HL-60 (cell line): Measurements from ENCODE around the gene NPC1.
A peak's percentile ranks its signal among the peaks of the same experiment; 100 is the strongest.

Experiments
- DNase-seq, 2 experiments: peaks; one replicate each; pipeline ENCODE4 v3.0.0-alpha.2; 2010 to 2020; ENCODE audit warnings: low read depth in 1 of 2, low spot score in 1 of 2
- H3K27ac ChIP-seq: fragments of 250-450 bp; sonication (Bioruptor Pico); replicated peaks from 2 replicates; pipeline ENCODE4 v1.5.1; 2020; ENCODE audit warnings: mild to moderate bottlenecking, moderate library complexity
- H3K27me3 ChIP-seq: fragments of 250-450 bp; sonication (Bioruptor Pico); 2 replicates; pipeline ENCODE4 v1.5.1; 2021; ENCODE audit warnings: mild to moderate bottlenecking, moderate library complexity; ENCODE audit not compliant: insufficient read depth, poor library complexity, severe bottlenecking
- H3K4me3 ChIP-seq: replicated peaks from 2 replicates; pipeline ENCODE4 v1.5.1; 2011; ENCODE audit warnings: mild to moderate bottlenecking, control low read depth, low read length; ENCODE audit not compliant: insufficient read depth
- GABPA ChIP-seq: IDR thresholded peaks from 2 replicates; pipeline ENCODE4 v1.6.1; 2012; ENCODE audit warnings: low read depth
- POLR2AphosphoS5 ChIP-seq: IDR thresholded peaks from 2 replicates; pipeline ENCODE4 v1.6.1; 2012; ENCODE audit warnings: low read depth
- SPI1 ChIP-seq: IDR thresholded peaks from 2 replicates; pipeline ENCODE4 v1.6.1; 2012; ENCODE audit warnings: low read depth, mild to moderate bottlenecking, borderline replicate concordance
- TF ChIP-seq, protein P1 (sequence below): IDR thresholded peaks from 2 replicates; pipeline ENCODE4 v1.6.1; 2012; ENCODE audit warnings: low read depth; ENCODE audit not compliant: insufficient replicate concordance
- TF ChIP-seq, protein P2 (sequence below): IDR thresholded peaks from one replicate; pipeline ENCODE4 v1.5.1; 2011; ENCODE audit warnings: low read length, control low read depth, inconsistent platforms; ENCODE audit not compliant: insufficient read depth

The NPC1 gene

DNA sequence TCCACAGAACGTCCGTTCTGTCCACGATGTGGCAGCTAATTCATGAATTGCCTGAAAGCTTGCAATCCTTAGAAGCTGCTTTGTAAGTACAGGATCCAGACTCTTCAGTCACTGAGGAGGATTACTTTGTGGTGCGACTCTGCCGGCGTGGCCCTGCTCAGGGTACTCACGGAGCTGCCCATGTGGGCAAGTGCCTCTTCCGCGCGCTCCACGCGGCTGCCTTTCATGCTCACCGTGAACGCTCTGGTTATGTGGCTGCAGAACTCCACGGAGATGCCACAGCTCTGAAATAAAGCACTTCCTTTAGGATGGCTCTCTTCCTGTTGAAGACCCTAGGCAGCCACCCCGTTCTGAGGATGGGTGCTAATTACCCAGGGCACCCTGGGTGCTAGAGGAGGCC is 52.0 kb downstream of the NPC1 start:
- Histone ChIP-seq H3K27me3 (no peaks in the 10 kb centered on the region), H3K27ac (no peak overlapping the region), H3K4me3 (no peak overlapping the region)
- TF ChIP-seq POLR2AphosphoS5 (no peak), GABPA (no peak), SPI1 (no peak)
- TF ChIP-seq, protein P1, sequence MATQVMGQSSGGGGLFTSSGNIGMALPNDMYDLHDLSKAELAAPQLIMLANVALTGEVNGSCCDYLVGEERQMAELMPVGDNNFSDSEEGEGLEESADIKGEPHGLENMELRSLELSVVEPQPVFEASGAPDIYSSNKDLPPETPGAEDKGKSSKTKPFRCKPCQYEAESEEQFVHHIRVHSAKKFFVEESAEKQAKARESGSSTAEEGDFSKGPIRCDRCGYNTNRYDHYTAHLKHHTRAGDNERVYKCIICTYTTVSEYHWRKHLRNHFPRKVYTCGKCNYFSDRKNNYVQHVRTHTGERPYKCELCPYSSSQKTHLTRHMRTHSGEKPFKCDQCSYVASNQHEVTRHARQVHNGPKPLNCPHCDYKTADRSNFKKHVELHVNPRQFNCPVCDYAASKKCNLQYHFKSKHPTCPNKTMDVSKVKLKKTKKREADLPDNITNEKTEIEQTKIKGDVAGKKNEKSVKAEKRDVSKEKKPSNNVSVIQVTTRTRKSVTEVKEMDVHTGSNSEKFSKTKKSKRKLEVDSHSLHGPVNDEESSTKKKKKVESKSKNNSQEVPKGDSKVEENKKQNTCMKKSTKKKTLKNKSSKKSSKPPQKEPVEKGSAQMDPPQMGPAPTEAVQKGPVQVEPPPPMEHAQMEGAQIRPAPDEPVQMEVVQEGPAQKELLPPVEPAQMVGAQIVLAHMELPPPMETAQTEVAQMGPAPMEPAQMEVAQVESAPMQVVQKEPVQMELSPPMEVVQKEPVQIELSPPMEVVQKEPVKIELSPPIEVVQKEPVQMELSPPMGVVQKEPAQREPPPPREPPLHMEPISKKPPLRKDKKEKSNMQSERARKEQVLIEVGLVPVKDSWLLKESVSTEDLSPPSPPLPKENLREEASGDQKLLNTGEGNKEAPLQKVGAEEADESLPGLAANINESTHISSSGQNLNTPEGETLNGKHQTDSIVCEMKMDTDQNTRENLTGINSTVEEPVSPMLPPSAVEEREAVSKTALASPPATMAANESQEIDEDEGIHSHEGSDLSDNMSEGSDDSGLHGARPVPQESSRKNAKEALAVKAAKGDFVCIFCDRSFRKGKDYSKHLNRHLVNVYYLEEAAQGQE: no peak
- TF ChIP-seq, protein P2, sequence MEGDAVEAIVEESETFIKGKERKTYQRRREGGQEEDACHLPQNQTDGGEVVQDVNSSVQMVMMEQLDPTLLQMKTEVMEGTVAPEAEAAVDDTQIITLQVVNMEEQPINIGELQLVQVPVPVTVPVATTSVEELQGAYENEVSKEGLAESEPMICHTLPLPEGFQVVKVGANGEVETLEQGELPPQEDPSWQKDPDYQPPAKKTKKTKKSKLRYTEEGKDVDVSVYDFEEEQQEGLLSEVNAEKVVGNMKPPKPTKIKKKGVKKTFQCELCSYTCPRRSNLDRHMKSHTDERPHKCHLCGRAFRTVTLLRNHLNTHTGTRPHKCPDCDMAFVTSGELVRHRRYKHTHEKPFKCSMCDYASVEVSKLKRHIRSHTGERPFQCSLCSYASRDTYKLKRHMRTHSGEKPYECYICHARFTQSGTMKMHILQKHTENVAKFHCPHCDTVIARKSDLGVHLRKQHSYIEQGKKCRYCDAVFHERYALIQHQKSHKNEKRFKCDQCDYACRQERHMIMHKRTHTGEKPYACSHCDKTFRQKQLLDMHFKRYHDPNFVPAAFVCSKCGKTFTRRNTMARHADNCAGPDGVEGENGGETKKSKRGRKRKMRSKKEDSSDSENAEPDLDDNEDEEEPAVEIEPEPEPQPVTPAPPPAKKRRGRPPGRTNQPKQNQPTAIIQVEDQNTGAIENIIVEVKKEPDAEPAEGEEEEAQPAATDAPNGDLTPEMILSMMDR: no peak
- no peak for DNase-seq

DNA sequence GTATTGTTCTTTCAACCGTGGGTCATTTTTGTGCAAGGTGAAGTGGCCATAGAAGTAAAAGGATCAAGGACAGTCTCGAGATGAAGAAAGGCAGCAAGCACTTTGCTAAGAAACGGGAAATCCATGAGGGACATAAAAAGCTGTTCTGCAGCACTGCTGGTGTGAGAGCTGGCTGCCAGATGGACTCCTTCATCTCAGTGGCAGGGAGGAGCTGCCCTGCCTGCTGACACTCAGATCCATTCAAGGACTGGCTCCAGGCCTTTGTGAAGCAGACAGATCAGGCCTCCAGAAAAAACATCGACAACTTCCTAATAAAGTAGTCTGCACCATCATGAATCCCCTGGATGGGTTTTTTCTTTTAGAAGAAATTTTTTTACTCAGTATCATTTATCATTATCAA is 53.5 kb downstream of the NPC1 start:
- TF ChIP-seq, protein P2: no peak
- TF ChIP-seq SPI1 (no peak), GABPA (no peak), POLR2AphosphoS5 (no peak)
- TF ChIP-seq, protein P1: no peak
- H3K27me3 ChIP-seq: no peaks in the 10 kb centered on the region
- H3K4me3 ChIP-seq: no peak overlapping the region
- H3K27ac ChIP-seq: no peak overlapping the region
- DNase-seq: no peak

DNA sequence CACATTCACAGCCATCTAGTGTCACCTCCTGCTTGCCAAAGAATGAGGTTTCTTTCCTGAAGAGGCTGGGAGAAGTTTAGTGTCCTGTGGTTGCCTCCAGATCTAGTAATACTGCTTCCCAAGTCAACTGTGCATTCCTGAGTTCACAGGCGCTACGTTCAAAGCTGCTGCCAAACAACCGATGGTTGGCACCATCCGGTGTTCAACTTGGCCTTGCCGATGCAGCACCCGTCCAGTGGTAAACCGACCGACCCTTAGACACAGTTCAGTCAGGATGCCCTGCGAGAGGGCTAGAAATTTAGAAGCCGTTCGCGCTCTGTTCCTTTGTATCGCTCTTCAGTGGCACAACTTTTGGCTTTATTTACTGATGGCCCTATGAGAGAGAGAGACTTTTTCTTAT is 54.4 kb downstream of the NPC1 start:
- no peak overlapping the region for H3K27ac ChIP-seq
- no peak for DNase-seq
- no peak overlapping the region for H3K4me3 ChIP-seq
- TF ChIP-seq, protein P1: no peak
- TF ChIP-seq, protein P2: no peak
- 0 out of 2 replicates have a peak, but pooled peaks have one; percentile 48 for TF ChIP-seq POLR2AphosphoS5
- H3K27me3 ChIP-seq: no peaks in the 10 kb centered on the region
